COR-L47 (cell line): Measurements from ENCODE around the gene DRD3.
A peak's percentile ranks its signal among the peaks of the same experiment; 100 is the strongest.

Experiments
- DNase-seq: peaks from one replicate; lab custom pipeline; 2025; lab: John Stamatoyannopoulos, UW

DRD3 gene

GRCh38 chr3:114120211-114120610 is 58.6 kb downstream of the DRD3 start:
- DNase-seq: no peak

GRCh38 chr3:114119776-114120175 is 59.1 kb downstream of the DRD3 start:
- DNase-seq: no peak

GRCh38 chr3:114115143-114115542 is 63.7 kb downstream of the DRD3 start:
- no peak for DNase-seq

GRCh38 chr3:114114719-114115118 is 64.1 kb downstream of the DRD3 start:
- no peak for DNase-seq

GRCh38 chr3:114112696-114113095 is 66.2 kb downstream of the DRD3 start:
- no peak for DNase-seq

GRCh38 chr3:114111060-114111770 is 67.6 kb downstream of the DRD3 start:
- DNase-seq: no peak

GRCh38 chr3:114110439-114110838 is 68.4 kb downstream of the DRD3 start:
- no peak for DNase-seq

- DNase-seq: no peak
These were observed 70.7 kb downstream of the DRD3 start for GRCh38 chr3:114108137-114108536.

- no peak for DNase-seq
These were observed 74.4 kb downstream of the DRD3 start for GRCh38 chr3:114104414-114104813.

GRCh38 chr3:114103858-114104257 is 75.0 kb downstream of the DRD3 start:
- DNase-seq: no peak

GRCh38 chr3:114103181-114103580 is 75.7 kb downstream of the DRD3 start:
- no peak for DNase-seq

- DNase-seq: no peak
These were observed 77.8 kb downstream of the DRD3 start for GRCh38 chr3:114101101-114101500.

- no peak for DNase-seq
These were observed 83.1 kb downstream of the DRD3 start for GRCh38 chr3:114095796-114096195.

- no peak for DNase-seq
These were observed 85.3 kb downstream of the DRD3 start for GRCh38 chr3:114093596-114093995.

- no peak for DNase-seq
These were observed 85.9 kb downstream of the DRD3 start for GRCh38 chr3:114093016-114093380.

GRCh38 chr3:114092151-114093015 is 86.5 kb downstream of the DRD3 start:
- no peak for DNase-seq

- peak; percentile 4 for DNase-seq
These were observed 89.2 kb downstream of the DRD3 start for GRCh38 chr3:114089675-114090074.

- no peak for DNase-seq
These were observed 92.5 kb downstream of the DRD3 start for GRCh38 chr3:114086356-114086755.

GRCh38 chr3:114083112-114083511 is 95.7 kb downstream of the DRD3 start:
- no peak for DNase-seq

GRCh38 chr3:114081037-114081436 is 97.8 kb downstream of the DRD3 start:
- no peak for DNase-seq

- DNase-seq: no peak
These were observed 98.7 kb downstream of the DRD3 start for GRCh38 chr3:114080201-114080600.

- no peak for DNase-seq
These were observed 99.1 kb downstream of the DRD3 start for GRCh38 chr3:114079761-114080160.

- DNase-seq: no peak
These were observed 100.7 kb downstream of the DRD3 start for GRCh38 chr3:114078126-114078525.
